ENCODE data around the gene HP1BP3.

HP1BP3 gene

DNA sequence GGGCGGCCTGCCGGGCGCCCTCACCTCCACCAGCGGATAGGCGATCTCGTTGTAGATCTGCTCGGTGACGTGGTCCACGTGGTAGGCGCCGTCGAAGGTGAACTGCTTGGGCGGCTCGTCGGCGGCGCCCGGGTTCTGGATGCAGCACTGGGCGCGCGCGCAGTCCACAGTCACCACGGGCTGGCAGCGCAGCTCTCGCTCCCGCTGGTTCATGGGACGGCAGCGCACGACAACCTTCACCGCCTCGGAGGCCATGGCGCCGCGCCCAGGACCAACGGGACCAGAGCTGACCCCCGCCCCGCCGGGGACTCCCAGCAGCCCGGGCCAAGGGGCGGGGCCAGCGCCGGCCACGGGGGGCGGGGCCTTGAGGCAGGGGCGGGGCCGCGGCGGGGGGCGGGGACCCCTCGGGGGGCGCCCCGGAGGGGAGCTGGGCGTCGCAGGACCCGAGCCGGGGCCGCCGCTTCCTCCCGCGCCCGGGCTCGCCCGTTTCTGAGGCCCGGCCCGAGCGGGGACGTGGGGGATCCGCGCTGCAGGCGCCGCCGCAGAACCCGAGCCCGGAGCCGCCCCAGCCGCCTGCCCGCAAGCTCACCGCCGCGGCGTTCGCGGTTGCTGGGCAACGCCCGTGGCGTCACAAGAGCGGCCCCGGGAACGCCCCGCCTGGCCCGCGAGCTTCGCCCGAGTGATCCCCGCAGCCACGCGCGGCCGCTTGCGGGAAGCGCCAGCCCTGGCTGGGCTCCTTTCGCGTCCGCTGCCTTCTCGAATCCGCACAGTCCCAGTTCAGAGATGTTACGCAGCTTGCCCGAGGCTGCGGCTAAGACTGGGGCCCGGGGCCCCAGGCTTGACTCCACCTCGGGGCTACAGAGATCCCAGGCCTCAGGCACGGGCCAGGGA, 69.4 kb downstream of the HP1BP3 start, which contains the start of gene KIF17:
KIF17 (minus strand) TSS at position 556 of the 891 bp plus-strand sequence; CDS start at position 255, 301 bp downstream.
- DNase-seq, result peak; percentile 49 to 97 (median 72)
- intact Hi-C loops (cut with DNase I), result no loop called here

GRCh38 chr1:20716232-20716631, 70.9 kb downstream of the HP1BP3 start:
- peak in 2 of 10 donors; percentile 68 to 81 for DNase-seq
- intact Hi-C loops (cut with DNase I), result no loop called here

- DNase-seq, result peak in 2 of 10 donors; percentile 61 to 70
- intact Hi-C loops (cut with DNase I), result no loop called here
Observed at GRCh38 chr1:20715406-20715805, 71.7 kb downstream of the HP1BP3 start.

DNA sequence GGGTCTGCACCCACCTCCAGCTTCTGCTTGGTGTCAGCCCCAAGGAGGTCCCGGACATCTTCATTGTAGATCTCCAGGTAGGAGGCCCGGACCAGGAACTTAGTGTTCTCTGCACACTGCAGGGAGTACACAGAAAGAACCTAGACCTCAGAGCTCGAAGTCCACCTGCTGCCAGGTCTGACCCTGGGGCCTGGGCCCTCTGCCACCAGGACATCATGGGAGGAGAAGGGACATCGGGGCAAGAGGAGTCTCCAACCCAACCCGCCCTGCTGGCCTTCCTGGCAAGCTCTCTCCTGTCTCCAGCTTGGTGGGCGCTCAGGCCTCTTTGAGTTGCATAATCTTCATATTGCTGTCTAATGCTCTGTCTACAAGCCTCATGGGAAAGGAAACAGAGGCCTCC, 73.7 kb downstream of the HP1BP3 start:
- intact Hi-C loops (cut with DNase I), result no loop called here
- DNase-seq, result no peak

DNA sequence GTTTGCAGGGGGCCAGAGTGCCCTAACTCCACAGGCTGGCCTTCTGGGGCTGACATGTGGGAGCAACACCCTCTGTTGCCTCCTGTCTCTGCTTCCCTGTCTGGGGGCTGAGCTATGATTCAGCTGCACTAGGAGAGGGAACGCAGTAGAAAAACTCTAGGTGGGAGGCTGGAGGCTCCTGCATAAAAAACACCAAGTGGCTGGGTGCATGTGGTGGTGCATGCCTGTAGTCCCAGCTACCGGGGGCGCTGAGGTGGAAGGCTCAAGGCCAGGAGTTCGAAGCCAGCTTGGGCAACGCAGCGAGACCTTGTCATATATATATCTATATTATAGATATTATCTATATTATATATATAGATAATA, 74.9 kb downstream of the HP1BP3 start:
- peak in 3 of 10 donors; percentile 34 to 82 (median 82) for DNase-seq
- intact Hi-C loops (cut with DNase I), result no loop called here

- peak in 7 of 10 donors; percentile 69 to 95 (median 78) for DNase-seq
- intact Hi-C loops (cut with DNase I), result no loop called here
Observed at GRCh38 chr1:20711285-20712214, 75.6 kb downstream of the HP1BP3 start.

DNA sequence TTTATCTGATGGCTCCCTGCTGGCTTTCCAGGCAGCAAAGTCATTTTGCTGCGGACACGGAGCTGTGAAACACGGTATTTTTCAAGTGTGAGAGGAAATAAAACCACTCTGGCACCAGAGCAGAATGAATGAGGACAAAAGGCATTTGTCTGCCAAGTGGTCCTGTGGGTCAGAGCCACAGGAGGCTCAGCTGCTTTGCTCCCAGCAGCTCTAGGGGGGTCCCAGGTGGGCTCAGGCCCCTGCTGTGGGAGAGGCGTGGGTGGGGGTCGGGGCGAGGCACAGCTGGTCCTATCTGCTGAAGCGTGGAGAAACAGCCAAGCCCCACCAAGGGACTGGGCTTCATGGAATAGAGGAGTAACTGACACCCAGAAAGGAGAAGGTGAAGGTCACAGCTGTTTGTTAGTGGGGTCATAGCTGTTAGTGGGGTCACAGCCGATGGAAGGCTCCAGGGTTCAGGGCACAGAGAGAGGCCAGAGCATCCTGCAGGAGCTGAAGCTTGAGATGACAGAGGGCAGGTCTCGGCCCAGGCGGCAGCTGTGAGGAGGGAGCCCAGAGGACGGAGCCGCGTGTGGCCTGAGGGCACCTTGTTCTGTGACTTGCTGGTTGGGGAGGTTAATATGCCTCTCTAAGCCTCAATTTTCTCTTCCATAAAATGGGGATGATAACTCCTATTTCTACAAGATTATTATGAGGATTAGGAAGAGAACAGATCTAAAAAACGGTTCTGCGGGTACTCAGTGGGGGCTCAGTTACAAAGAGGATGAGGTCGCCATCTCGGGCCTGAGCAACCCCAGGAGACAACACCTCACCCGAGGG, 76.4 kb downstream of the HP1BP3 start:
- intact Hi-C loops (cut with DNase I), result no loop called here
- peak in 1 of 10 donors; percentile 54 for DNase-seq

DNA sequence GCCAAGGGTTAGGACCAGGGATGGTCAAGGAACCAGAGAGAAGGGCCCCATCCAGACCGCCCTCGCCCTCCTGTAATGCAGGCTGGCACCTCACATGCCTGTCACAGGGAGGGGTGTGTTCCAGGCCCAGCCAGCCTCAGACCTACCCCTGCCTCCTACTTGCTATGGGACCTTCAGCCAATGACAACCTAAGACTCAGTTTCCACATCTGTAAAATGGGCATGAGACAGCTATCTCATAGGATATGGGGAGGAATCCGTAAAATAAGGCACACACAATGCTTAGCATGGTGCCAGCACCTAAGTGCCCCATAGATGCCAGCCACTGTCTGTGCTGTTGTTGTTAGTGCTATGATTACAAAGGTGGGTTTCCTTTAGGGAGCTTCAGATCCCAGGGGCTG, 77.2 kb downstream of the HP1BP3 start:
- DNase-seq, result no peak
- intact Hi-C loops (cut with DNase I), result no loop called here

DNA sequence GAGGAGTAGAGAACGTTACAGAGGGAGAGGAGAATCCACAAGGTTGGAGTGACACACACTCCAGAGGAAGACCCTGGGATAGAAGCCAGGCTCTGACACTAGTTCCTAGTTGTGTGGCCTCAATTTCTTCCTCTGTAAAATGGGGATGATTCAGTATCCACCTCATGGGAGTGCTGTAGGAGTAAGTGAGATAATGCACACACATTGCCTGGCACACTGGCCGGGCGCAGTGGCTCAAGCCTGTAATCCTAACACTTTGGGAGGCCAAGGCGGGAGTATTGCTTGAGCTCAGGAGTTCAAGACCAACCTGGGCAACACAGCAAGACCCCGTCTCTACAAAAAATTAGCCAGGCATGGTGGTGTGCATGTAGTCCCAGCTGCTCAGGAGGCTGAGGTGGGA, 78.2 kb downstream of the HP1BP3 start:
- no peak for DNase-seq
- intact Hi-C loops (cut with DNase I), result no loop called here

GRCh38 chr1:20708057-20708456, 79.0 kb downstream of the HP1BP3 start:
- intact Hi-C loops (cut with DNase I), result no loop called here
- no peak for DNase-seq

- DNase-seq, result no peak
- intact Hi-C loops (cut with DNase I), result no loop called here
Observed at GRCh38 chr1:20706841-20707240, 80.3 kb downstream of the HP1BP3 start.

DNA sequence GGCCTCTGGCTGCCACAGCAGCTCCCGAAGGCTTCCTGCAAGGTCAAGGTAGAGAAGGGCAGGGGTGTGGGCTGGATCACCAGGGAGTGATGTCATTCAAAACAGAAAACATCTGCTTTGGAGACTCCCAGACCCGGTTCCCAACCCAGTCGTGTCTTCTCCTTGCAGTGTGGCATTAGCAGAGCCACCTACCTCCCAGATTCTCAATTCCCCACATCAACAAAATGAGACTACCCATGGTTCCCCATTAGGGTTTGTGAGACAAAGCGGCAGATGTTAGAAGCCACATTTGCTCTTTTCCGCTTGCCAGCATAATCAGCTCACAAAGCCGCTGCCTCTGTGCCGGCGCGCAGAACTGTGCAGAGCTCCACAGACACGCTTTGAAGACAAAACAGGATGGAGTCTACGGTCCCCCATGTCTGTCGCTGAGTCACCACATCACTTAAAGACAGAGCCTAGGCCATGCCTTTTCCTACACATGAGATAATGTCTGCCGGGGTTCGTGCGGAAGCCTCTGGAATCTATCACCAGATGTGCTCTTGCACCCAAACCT, 81.8 kb downstream of the HP1BP3 start:
- peak in 2 of 10 donors; percentile 38 to 89 for DNase-seq
- intact Hi-C loops (cut with DNase I), result no loop called here

DNA sequence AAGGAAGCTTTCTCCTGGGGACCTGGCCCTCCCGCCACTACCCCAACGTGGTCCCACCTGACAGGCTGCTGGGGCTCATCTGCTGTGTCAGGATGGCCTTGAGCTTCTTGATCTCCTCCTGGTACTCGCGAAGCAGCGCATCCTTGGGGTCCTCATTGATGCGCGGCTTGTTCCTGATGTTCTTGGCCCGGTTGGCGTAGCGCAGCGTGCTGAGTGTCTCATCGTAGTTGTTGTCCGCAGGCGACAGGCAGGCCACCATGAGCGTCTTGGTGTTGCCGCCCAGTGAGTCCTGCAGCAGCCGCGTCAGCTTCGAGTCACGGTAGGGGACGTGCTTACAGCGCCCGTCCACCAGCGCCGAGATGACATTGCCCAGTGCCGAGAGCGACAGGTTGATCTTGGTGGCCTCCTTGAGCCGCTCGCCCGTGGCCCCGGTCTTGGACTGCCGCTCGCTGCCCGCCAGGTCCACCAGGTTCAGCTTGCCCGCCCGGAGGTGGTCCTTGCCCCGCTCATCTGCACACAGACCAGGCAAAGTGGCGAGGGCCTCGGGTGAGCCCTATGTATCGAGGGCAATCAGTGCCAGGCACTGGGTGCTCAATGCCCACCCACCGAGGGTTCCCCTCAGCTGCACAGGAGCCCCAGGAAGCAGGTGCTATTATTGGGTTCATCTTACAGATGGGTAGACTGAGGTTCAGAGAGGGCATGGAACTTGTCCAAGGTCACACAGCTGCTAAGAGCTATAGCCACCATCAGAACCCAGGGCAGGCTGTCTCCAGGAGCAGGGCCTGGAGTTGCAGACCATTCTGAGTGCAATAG, 82.5 kb downstream of the HP1BP3 start:
- intact Hi-C loops (cut with DNase I), result no loop called here

DNA sequence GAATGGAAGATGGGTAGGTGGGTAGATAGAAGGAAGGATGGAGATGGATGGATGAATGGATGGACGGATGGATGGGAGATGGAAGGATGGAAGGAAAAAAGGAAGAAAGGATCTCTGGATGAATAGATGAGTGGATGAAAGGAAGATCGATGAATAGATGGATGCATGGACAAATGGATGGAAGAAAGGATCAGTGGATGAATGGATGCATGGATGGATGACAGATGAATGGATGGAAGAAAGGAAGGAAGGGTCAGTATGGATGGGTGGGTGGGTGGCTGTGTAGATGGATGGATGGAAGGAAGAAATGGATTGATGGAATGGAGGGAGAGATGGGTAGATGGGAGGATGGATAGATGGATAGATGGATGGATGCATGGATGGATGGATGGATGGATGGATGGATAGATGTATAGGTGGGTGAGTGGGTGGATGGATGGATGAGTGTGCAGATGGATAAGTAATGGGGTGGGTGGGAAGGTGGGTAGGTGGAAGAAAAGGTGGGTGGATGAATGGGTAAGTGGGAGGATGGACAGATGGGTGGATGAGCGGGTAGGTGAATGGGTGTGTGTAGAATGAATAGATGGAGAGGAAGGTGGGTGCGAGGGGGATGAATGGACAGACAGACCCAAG, 83.9 kb downstream of the HP1BP3 start:
- intact Hi-C loops (cut with DNase I), result no loop called here
- no peak for DNase-seq

More for the DNA sequence above, 82.5 kb downstream of the HP1BP3 start:
- peak in 1 of 10 donors; percentile 78 for DNase-seq

- no peak for DNase-seq
- intact Hi-C loops (cut with DNase I), result no loop called here
Observed at GRCh38 chr1:20702416-20702815, 84.7 kb downstream of the HP1BP3 start.

- peak in 1 of 10 donors; percentile 57 for DNase-seq
- intact Hi-C loops (cut with DNase I), result no loop called here
Observed at GRCh38 chr1:20701847-20702246, 85.3 kb downstream of the HP1BP3 start.

- DNase-seq, result peak in 1 of 10 donors; percentile 76
- intact Hi-C loops (cut with DNase I), result no loop called here
Observed at GRCh38 chr1:20701446-20701845, 85.7 kb downstream of the HP1BP3 start.

DNA sequence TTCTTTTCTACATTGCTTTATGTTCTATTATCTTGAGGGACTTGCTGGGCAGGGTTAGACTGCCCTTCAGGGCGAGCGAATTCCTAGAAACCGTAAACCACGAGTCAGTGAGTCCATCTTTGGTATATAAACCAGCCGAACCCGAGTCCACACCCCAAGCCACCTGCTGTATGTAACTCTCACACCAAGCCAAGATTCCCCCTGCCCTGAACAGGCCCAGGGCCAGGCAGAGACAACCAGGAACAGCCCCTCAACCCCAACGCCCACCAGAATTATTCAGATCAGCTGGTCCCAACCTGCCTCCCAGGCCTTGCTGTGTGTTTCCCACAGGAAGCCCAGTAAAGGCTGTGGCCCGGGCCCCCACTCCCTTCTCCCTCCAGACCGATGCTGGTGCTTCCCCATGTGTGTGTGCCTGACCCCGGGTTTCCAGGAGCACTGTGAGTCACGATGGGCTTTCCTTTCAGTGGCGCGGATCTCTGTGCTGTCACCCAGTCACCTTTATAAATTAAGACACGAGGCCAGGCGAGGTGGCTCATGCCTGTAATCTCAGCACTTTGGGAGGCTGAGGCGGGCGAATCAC, 86.4 kb downstream of the HP1BP3 start:
- intact Hi-C loops (cut with DNase I), result no loop called here

More for the DNA sequence above, 86.4 kb downstream of the HP1BP3 start:
- no peak for DNase-seq

Measured in posterior cingulate gyrus (tissue), 11 donors.